GM18499 (cell line): ENCODE results near the gene MAN1A2.

Source experiments
- ATAC-seq: cut with Tn5 transposase; IDR thresholded peaks from one replicate; pipeline ENCODE4 v1.9.1; 2021; ENCODE audit warnings: moderate number of reproducible peaks; ENCODE audit not compliant: insufficient read depth, unreplicated experiment

Gene MAN1A2

DNA sequence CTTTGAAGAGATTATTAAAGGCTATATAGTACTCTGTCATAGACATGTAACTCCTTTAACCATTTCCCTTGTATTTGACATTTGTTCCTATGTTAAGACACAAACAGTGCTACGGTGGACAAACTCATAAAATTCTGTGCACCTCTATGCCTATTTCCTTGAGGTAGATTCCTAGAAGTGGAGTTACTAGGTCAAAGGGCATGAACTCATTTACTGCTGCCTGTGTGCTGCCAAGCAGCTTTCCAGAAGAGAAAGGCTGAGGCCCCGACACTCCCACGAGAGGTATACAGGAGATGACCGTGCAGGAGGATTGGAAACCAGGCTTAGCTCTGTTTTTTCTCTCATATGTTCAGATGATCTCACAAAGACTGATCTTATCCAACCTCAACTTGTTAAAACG, 204.2 kb downstream of the MAN1A2 start:
- no peak for ATAC-seq

GRCh38 chr1:117572546-117572945, 205.3 kb downstream of the MAN1A2 start:
- no peak for ATAC-seq

- ATAC-seq, result no peak
These were observed 206.3 kb downstream of the MAN1A2 start for GRCh38 chr1:117573386-117574023.

GRCh38 chr1:117574161-117574835, 207.0 kb downstream of the MAN1A2 start:
- no peak for ATAC-seq

GRCh38 chr1:117575586-117576225, 208.5 kb downstream of the MAN1A2 start:
- no peak for ATAC-seq

DNA sequence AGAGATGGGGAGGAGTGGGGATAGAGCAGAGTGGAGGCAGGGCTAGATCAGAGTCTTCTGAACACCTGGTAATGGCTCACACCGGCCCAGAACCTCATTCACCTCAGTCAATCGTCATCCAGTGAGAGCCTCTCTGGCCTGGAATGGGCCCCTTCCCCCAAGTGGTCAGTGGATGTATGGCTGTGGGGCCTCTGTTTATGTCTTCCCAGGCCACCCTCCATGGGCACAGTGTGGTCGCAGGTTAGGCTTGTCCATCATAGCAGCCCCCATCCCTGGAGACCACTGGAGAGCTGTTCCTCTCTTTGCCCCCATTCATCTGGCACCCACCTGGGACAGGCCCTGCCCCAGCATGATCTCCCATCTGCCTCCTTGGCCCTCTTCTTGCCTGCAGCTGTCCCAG, 209.0 kb downstream of the MAN1A2 start:
- no peak for ATAC-seq

DNA sequence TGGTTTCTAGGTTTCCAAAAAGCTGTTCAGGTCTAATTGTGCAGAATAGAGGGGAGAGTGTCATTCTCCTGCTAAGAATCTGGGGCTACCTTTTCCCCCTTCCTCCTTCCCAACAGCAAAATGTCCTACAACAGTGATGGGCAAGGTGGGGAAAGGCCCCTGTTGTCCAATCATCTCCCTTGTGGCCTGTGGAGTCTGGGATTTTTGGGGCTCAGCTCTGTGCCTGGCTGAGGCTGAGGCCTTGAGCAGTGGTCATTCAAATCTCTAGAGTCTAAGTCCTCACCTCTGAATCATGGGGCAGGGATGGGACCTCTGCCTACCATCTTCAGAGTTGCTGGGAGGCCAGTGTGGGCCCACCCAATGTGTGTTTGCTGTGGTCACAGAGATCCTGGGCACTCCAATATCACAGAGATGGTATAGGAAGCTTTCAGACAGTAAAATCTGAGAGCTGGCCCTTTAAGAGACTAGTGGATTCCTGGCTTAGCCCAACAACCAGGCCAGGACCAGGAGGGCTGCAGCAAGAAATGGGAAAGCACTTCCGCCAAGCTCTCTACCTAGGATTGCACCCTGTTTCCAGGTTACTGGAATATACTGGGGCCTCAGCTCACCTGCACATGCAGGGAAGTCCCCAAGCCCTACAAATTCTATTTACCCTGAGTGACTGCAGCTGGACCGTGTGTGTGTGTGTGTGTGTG, 210.1 kb downstream of the MAN1A2 start:
- ATAC-seq, result no peak

DNA sequence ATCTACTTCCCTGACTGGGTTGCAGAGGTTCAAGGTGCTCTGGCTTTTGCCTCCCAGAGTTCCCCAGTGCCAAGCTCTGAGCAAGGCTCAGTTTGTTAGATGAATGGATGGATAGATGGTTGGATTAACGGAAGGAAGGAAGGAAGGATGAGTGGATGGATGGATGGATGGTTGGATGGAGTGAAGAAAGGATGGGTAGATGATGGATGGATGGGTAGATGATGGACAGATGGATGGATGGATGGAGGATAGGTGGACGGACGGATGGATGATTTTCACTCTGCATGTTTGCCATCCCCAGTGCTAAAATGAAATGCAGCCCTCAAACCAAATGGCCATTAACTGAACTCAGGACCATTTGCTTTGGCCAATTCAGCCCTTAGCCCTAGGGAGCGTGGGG, 211.2 kb downstream of the MAN1A2 start:
- ATAC-seq, result no peak
